ENCODE measurements around the gene NMT2.

NMT2 gene

DNA sequence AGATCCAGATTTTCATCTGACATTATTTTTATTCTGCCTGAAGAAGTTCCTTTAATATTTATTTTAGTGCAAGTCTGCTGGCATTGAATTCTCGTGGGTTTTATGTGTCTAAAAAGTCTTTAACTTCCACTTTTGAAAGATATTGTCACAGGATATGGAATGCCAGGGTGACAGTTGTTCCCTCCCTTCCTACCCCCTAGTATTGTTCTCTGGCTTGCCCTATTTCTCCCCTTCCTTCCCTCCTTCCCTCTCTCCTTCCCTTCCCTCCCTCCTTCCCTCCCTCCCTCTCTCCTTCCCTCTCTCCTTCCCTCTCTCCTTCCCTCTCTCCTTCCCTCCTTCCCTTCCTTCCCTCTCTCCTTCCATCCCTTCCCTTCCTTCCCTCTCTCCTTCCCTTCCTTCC is 109.8 kb downstream of the NMT2 start:
- Mint-ChIP-seq H3K27me3 (ENCODE audit: low read depth, poor library complexity) (peaks cover 31% of the 10 kb centered on the region), H3K9me3 (peaks cover 27% of the 10 kb centered on the region), H3K27ac (no peak overlapping the region), H3K4me1 (no peaks in the 10 kb centered on the region), H3K36me3 (ENCODE audit: low read depth) (peaks cover 3% of the 10 kb centered on the region), H3K4me3 (no peak overlapping the region)
- TF ChIP-seq, protein P1, sequence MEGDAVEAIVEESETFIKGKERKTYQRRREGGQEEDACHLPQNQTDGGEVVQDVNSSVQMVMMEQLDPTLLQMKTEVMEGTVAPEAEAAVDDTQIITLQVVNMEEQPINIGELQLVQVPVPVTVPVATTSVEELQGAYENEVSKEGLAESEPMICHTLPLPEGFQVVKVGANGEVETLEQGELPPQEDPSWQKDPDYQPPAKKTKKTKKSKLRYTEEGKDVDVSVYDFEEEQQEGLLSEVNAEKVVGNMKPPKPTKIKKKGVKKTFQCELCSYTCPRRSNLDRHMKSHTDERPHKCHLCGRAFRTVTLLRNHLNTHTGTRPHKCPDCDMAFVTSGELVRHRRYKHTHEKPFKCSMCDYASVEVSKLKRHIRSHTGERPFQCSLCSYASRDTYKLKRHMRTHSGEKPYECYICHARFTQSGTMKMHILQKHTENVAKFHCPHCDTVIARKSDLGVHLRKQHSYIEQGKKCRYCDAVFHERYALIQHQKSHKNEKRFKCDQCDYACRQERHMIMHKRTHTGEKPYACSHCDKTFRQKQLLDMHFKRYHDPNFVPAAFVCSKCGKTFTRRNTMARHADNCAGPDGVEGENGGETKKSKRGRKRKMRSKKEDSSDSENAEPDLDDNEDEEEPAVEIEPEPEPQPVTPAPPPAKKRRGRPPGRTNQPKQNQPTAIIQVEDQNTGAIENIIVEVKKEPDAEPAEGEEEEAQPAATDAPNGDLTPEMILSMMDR (IDR thresholded peaks at IDR 0.05), result no peak
- no peak for DNase-seq
